ENCODE results near the gene CEP120. TPM values are rescaled to one million over a fixed set of nuclear protein-coding genes. Genes with fewer than 3 reads are reported as not detected.

The CEP120 gene
- total RNA-seq, 1 donor, result 24.2 TPM

DNA sequence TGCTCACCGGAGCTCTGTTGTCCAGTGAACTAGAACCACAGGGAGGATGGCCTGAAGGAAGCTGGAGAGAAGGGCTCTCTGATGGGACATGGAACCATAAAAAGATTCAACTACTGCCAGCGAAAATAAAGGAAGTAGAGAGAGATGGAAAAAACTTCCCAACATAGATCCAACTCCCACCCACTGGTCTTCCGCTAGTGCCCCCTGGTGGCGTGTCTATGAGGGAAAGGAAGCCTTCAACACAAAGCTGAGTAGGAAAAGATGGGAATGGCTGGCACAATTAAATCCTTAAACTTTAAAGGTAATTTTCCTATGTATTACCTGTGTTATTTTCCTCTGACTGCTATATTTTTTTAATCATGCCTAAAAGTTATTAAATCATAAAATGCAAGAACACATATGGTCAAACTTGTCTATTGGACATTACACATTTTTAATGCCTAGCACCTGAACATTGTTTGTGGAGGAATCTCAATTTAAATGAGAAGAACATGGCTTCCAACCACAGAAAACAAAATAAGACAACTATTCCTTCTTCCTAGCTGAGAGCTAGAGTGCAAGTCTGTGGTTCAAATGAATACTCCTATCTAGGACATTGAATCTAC is 51.5 kb downstream of the CEP120 start:
- Histone ChIP-seq H3K36me3 (ENCODE audit: insufficient read depth, low read length) (peaks cover 8% of the 10 kb centered on the region), H3K4me3 (ENCODE audit: insufficient read depth, low read length) (no peak overlapping the region), H3K27me3 (ENCODE audit: insufficient read depth, low read length) (no peaks in the 10 kb centered on the region), H4K20me1 (ENCODE audit: insufficient read depth, low read length) (no peaks in the 10 kb centered on the region), H3K4me2 (ENCODE audit: insufficient read depth, low read length) (no peak overlapping the region), H3K79me2 (ENCODE audit: insufficient read depth, low read length) (no peaks in the 10 kb centered on the region), H3K27ac (ENCODE audit: low read depth, low read length) (no peak overlapping the region), H2AFZ (ENCODE audit: low read length) (no peak overlapping the region), H3K9me3 (ENCODE audit: low read depth, low read length) (no peaks in the 10 kb centered on the region), H3K4me1 (ENCODE audit: insufficient read depth, low read length) (no peaks in the 10 kb centered on the region)
- DNase-seq (ENCODE audit: insufficient read length, low spot score, missing footprints), result no peak
- TF ChIP-seq, protein P1, sequence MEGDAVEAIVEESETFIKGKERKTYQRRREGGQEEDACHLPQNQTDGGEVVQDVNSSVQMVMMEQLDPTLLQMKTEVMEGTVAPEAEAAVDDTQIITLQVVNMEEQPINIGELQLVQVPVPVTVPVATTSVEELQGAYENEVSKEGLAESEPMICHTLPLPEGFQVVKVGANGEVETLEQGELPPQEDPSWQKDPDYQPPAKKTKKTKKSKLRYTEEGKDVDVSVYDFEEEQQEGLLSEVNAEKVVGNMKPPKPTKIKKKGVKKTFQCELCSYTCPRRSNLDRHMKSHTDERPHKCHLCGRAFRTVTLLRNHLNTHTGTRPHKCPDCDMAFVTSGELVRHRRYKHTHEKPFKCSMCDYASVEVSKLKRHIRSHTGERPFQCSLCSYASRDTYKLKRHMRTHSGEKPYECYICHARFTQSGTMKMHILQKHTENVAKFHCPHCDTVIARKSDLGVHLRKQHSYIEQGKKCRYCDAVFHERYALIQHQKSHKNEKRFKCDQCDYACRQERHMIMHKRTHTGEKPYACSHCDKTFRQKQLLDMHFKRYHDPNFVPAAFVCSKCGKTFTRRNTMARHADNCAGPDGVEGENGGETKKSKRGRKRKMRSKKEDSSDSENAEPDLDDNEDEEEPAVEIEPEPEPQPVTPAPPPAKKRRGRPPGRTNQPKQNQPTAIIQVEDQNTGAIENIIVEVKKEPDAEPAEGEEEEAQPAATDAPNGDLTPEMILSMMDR (IDR thresholded peaks at IDR 0.05; ENCODE audit: extremely low read depth, low read depth, low read length), result peak; percentile 55

- H3K4me3 ChIP-seq (ENCODE audit: insufficient read depth, low read length), result no peak overlapping the region
- TF ChIP-seq, protein P1 (IDR thresholded peaks at IDR 0.05; ENCODE audit: extremely low read depth, low read depth, low read length), result no peak
Observed at GRCh38 chr5:123369371-123369968, 53.7 kb downstream of the CEP120 start.

GRCh38 chr5:123367739-123368138 is 55.5 kb downstream of the CEP120 start:
- H3K27ac ChIP-seq (ENCODE audit: low read depth, low read length), result no peak overlapping the region
- no peak for DNase-seq (ENCODE audit: insufficient read length, low spot score, missing footprints)
- H3K4me2 ChIP-seq (ENCODE audit: insufficient read depth, low read length), result no peak overlapping the region
- no peaks in the 10 kb centered on the region for H3K27me3 ChIP-seq (ENCODE audit: insufficient read depth, low read length)
- no peaks in the 10 kb centered on the region for H3K4me1 ChIP-seq (ENCODE audit: insufficient read depth, low read length)
- H3K9me3 ChIP-seq (ENCODE audit: low read depth, low read length), result no peaks in the 10 kb centered on the region
- no peaks in the 10 kb centered on the region for H3K79me2 ChIP-seq (ENCODE audit: insufficient read depth, low read length)
- H3K4me3 ChIP-seq (ENCODE audit: insufficient read depth, low read length), result no peak overlapping the region
- H2AFZ ChIP-seq (ENCODE audit: low read length), result no peak overlapping the region
- TF ChIP-seq, protein P1 (IDR thresholded peaks at IDR 0.05; ENCODE audit: extremely low read depth, low read depth, low read length), result peak; percentile 38
- no peaks in the 10 kb centered on the region for H4K20me1 ChIP-seq (ENCODE audit: insufficient read depth, low read length)
- H3K36me3 ChIP-seq (ENCODE audit: insufficient read depth, low read length), result no peaks in the 10 kb centered on the region

More at GRCh38 chr5:123369371-123369968, 53.7 kb downstream of the CEP120 start:
- H4K20me1 ChIP-seq (ENCODE audit: insufficient read depth, low read length), result no peaks in the 10 kb centered on the region
- H3K27me3 ChIP-seq (ENCODE audit: insufficient read depth, low read length), result no peaks in the 10 kb centered on the region
- H3K4me2 ChIP-seq (ENCODE audit: insufficient read depth, low read length), result no peak overlapping the region
- H3K27ac ChIP-seq (ENCODE audit: low read depth, low read length), result no peak overlapping the region
- H3K4me1 ChIP-seq (ENCODE audit: insufficient read depth, low read length), result no peaks in the 10 kb centered on the region
- H3K36me3 ChIP-seq (ENCODE audit: insufficient read depth, low read length), result peaks cover 3% of the 10 kb centered on the region
- H3K79me2 ChIP-seq (ENCODE audit: insufficient read depth, low read length), result no peaks in the 10 kb centered on the region
- no peak overlapping the region for H2AFZ ChIP-seq (ENCODE audit: low read length)
- DNase-seq (ENCODE audit: insufficient read length, low spot score, missing footprints), result no peak
- H3K9me3 ChIP-seq (ENCODE audit: low read depth, low read length), result no peaks in the 10 kb centered on the region

- Histone ChIP-seq H2AFZ (ENCODE audit: low read length) (no peak overlapping the region), H3K36me3 (ENCODE audit: insufficient read depth, low read length) (no peaks in the 10 kb centered on the region), H3K9me3 (ENCODE audit: low read depth, low read length) (no peaks in the 10 kb centered on the region), H3K79me2 (ENCODE audit: insufficient read depth, low read length) (no peaks in the 10 kb centered on the region), H3K4me2 (ENCODE audit: insufficient read depth, low read length) (no peak overlapping the region), H3K4me1 (ENCODE audit: insufficient read depth, low read length) (no peaks in the 10 kb centered on the region), H3K27ac (ENCODE audit: low read depth, low read length) (no peak overlapping the region), H3K27me3 (ENCODE audit: insufficient read depth, low read length) (no peaks in the 10 kb centered on the region), H3K4me3 (ENCODE audit: insufficient read depth, low read length) (no peak overlapping the region), H4K20me1 (ENCODE audit: insufficient read depth, low read length) (no peaks in the 10 kb centered on the region)
- no peak for DNase-seq (ENCODE audit: insufficient read length, low spot score, missing footprints)
- TF ChIP-seq, protein P1 (IDR thresholded peaks at IDR 0.05; ENCODE audit: extremely low read depth, low read depth, low read length), result no peak
Observed at GRCh38 chr5:123365156-123365555, 58.0 kb downstream of the CEP120 start.

All from osteoblast (primary cell).